GM21515 (cell line): ENCODE results near the gene BCLAF1.
A peak's percentile ranks its signal among the peaks of the same experiment; 100 is the strongest.
"Not testable (repeated sequence)": the region's sequence is repeated elsewhere in the genome, so short reads cannot be mapped to it uniquely, and the experiment has no call there.

Experiments
- ATAC-seq: cut with Tn5 transposase; IDR thresholded peaks from one replicate; pipeline ENCODE4 v1.9.1; 2021; ENCODE audit not compliant: unreplicated experiment

The BCLAF1 gene

DNA sequence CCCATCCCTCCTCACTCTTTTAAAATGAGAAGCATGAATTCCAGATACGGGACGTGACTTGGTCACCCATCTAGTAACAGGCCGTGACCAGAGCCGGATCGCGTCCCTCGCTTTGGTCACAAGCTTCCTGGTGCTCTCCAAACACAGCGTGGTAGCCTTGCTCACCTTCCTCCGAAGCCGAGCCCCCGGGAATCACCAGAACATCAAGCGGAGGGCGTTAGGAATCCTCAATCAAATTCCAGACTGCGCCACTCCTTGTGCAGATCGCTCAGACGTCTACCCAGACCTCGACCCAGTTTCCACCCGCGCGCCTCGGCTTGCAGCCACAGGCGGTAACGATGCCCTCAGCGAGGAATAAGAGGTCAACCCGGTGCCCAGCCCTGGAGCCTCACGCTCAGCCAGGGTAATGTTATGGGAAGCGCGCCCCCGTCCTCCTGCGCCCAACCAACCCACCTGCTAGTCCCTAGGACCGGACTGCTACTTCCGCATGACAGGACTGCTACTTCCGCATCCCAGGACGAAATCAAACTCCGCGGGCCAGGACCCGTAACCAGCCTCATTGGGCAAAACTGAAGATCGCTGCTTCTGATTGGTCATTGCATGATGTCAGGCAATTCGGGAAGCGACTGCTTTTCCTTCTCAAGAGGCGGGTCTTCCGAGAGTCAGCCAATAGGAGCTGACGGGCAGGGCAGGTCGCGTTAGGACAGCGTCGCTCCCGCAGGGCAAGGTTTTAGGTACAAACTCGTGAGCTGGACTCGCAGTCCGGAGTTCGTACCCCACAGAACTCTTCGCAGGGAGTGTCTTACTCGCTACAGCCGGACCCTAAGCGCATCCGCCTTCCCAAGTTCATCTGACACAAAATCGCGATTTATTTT is 39.6 kb downstream of the BCLAF1 start, which contains the start of gene MTFR2:
MTFR2 (minus strand) TSS at position 501 of the 875 bp plus-strand sequence. CDS start 1,212 bp downstream, outside the sequence.
- peak; percentile 98 for ATAC-seq

DNA sequence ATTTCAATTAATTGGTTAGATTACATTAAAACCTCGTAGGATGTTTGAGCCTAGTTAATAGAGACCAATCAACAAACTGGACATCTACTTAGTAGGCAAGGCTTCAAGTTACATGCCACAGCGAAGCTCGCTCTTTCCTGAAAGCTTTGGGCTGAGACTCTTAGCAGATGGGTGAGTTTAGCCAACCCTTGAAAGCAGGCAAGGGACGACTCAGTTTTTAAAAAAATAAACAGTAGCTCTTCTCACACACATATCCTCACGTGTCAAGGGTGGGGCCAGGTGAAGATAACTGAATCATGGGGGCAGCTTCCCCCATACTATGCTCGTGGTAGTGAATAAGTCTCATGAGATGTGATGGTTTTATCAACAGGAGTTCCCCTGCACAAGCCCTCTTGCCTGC is 40.3 kb downstream of the BCLAF1 start:
- no peak for ATAC-seq

DNA sequence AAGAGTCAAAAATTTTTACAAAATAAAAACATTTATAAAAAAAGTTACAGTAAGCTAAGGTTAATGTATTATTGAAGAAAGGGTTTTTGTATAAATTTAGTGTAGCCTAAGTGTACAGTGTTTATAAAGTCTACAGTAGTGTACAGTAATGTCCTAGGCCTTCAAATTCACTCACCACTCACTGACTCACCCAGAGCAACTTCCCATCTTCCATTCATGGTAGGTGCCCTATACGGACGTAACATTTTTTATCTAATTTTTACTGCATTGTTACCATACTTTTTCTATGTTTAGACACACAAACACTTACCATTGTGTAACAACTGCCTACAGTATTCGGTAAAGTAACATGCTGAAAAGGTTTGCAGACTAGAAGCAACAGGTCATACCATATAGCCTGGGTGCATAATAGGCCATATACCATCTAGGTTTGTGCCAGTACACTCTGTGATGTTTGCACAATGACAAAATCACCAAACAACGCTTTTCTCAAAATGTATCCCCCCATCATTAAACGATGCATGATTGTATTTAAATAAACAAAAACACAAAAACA is 45.5 kb downstream of the BCLAF1 start:
- no peak for ATAC-seq

GRCh38 chr6:136236466-136237293 is 53.0 kb downstream of the BCLAF1 start:
- no peak for ATAC-seq

GRCh38 chr6:136235233-136235564 is 54.4 kb downstream of the BCLAF1 start:
- ATAC-seq, result no peak

GRCh38 chr6:136232701-136233100 is 56.9 kb downstream of the BCLAF1 start:
- ATAC-seq, result no peak

- no peak for ATAC-seq
Measured at GRCh38 chr6:136230219-136230853, 59.3 kb downstream of the BCLAF1 start.

DNA sequence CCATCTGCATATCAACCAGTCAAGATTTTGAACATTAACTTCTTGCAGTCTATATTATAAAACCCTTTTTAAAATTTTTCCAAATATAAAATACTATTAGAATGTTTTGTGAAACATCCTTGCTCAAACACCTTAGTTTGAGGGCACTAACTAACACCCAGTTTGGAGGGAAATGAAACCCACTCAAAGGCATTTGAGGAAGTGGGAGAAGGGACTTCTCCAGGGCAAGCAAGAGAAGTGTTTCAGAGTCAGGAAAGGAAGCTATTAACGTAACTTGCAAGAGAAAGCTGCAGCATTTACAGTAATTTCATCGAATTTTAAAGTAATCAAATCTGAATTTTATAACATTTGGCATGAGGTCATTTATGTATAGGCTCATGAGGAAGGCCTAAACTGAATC is 60.8 kb downstream of the BCLAF1 start:
- ATAC-seq, result no peak

DNA sequence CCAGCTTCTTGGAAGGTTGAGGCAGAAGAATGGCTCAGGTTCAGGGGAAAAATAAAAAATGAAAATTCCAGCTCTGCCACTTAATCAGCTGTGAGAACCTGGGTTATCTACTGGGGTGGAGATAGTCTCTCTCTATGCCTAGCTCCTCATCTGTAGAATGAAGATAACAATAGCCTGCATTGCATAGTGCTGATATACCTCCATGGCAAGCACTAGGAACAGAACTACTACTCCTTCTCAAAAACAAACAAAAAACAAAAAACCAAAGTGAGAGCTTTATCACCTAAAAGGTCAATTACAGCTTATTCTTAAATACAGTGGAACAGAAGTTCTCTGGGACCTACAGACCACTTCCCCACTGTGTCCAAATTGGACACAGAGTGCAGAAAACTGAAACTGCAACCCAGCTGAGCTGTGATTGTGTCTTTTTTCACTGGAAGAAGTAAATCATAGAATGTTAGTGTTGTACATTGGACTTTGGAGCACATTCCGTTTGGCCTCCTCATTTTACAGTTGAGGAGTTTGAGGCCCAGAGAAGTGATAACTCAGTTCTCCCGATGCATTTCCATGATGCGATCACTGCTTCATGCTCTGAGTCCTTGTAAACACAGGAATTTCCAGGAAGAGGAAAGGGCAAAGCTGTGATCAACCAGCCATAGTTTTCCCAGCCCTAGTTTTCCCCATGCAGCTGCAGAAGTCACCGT is 62.8 kb downstream of the BCLAF1 start:
- peak; percentile 19 for ATAC-seq

DNA sequence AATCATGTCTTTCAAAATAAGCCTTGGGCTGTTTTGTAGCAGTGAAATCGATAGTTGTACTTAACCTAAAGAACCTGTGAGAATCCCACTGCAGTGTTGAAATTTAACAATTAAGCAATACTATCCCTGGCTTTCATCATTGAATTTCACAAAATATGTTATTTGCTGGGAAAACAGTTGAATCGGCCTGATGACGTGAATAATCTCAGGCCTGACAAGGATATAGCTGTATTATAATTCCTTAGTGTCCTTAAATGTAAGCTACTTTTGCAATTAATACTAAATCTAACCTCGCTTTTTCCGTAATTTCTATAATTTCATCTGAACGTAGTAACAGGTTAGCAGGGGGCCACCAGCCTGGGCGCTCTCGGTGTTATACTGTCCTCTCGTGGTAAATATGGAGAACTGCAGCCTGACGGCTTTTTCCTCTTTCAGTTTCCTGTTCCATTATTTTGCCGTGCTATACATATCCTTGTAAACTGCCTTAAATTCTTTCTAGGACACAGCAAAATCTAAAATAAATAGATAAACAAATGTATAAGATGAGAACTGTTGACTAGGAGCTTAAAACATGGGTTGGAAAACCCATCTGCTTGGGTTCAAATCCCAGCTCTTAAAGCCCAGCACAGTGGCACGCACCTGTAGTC is 63.5 kb downstream of the BCLAF1 start:
- peak; percentile 76 for ATAC-seq

DNA sequence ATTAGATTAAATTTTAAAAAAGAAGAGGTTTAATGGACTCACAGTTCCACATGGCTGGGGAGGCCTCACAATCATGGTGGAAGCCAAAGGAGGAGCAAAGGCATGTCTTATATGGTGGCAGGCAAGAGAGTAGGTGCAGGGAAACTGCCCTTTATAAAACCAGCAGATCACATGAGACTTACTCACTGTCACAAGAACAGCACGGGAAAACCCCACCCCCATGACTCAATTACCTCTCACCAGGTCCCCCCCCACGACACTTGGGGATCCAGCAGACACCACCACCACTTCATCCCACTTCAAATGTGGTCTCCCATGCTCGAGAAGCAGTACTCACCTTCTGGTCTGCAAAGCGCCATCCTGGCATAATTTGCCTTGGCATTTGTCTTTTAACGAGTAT is 64.2 kb downstream of the BCLAF1 start:
- no peak for ATAC-seq

DNA sequence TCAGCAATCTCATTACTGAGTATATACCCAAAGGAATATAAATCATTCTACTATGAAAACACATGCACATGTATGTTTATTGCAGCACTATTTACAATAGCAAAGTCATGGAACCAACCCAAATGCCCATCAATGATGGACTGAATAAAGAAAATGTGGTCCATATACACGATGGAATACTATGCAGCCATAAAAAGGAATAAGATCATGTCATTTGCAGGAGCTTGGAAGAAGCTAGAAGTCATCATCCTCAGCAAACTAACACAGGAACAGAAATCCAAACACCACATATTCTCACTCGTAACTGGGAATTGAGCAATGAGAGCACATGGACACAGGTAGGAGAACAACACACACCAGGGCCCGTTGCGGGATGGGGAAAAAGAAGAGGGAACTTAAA is 64.7 kb downstream of the BCLAF1 start:
- ATAC-seq, result not testable (repeated sequence)

DNA sequence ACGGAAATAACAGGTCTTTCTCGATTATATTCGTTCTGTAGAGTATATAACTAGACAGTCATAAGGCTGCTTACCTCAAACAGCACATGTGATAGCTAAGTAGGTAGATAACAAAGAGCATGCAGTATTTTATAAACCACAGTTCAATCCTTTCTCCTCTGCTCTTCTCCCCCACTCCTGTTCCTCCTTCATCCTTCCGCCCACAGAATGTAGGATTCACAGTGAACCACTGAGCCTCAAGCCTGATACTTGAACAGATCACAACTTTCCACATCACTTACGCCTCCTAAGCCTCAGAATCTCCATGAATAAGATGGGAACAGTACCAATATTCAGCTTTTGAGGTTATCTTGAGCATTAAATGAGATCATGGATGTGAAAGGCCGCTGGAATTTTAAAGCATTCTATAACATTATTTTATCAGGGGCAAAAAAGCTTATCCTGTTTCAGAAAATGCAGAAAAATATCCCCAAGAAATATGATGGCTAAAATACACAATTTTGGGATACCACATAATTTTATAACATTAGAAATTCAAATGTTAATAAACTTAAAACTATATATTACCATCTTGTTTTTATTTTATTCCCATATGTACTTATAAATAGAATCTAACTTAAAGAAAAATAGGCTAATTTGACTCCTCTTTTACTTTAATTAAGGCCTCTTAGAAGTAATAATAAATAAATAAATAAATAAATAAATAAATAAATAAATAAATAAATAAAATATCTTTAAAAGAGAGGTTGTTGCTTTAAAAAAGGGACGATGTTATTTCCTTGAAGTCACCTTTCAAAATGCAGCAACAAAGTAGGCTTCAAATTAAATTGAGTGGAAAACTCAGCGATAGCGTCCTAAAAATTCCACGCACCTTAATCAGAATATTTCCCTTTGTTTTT is 72.9 kb downstream of the BCLAF1 start:
- no peak for ATAC-seq

DNA sequence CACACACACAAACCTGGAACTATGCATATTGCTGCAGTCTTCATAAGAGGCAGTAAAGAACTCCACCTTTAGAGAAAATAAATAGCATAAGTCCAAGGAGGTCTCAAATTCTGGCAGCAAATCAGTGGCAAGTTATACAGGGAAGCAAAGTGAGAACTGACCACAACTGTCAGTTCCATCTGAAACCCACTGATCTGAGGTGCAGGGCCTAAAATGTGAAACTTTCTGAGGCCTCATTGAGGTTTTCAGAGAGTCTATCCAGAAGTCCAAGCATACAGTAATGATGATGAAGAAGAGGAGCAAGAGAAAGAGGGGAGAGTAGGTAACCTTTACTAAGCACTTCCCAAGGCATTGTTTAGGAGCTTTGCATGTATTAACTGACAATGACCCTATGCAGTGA is 75.8 kb downstream of the BCLAF1 start:
- no peak for ATAC-seq

- no peak for ATAC-seq
Measured at GRCh38 chr6:136213012-136213539, 76.6 kb downstream of the BCLAF1 start.

- ATAC-seq, result no peak
Measured at GRCh38 chr6:136212608-136213007, 77.0 kb downstream of the BCLAF1 start.

GRCh38 chr6:136210398-136211165 is 79.1 kb downstream of the BCLAF1 start:
- no peak for ATAC-seq

DNA sequence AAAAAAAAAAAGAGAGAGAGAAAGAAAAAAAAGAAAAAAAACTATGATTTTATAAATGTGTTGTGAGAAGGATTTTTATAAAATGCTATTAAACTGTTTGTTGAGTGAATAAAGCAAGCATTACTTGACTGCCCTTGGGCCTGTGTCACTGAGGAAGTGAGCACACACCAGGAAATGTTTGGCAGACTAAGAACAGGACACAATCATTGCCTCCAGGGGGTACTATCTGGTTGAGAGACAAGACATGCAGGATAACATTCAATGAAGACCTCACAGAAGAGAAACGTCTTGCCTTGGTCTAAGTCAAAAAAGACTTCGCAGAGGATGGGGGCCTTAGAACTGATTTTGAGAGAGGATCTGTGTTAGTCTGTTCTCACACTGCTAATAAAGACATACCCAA is 80.2 kb downstream of the BCLAF1 start:
- ATAC-seq, result no peak
